ENCODE data around the gene GMIP.
A peak's percentile ranks its signal among the peaks of the same experiment; 100 is the strongest.
"Not testable (repeated sequence)": the region's sequence is repeated elsewhere in the genome, so short reads cannot be mapped to it uniquely, and the experiment has no call there.

GMIP gene, protein sequence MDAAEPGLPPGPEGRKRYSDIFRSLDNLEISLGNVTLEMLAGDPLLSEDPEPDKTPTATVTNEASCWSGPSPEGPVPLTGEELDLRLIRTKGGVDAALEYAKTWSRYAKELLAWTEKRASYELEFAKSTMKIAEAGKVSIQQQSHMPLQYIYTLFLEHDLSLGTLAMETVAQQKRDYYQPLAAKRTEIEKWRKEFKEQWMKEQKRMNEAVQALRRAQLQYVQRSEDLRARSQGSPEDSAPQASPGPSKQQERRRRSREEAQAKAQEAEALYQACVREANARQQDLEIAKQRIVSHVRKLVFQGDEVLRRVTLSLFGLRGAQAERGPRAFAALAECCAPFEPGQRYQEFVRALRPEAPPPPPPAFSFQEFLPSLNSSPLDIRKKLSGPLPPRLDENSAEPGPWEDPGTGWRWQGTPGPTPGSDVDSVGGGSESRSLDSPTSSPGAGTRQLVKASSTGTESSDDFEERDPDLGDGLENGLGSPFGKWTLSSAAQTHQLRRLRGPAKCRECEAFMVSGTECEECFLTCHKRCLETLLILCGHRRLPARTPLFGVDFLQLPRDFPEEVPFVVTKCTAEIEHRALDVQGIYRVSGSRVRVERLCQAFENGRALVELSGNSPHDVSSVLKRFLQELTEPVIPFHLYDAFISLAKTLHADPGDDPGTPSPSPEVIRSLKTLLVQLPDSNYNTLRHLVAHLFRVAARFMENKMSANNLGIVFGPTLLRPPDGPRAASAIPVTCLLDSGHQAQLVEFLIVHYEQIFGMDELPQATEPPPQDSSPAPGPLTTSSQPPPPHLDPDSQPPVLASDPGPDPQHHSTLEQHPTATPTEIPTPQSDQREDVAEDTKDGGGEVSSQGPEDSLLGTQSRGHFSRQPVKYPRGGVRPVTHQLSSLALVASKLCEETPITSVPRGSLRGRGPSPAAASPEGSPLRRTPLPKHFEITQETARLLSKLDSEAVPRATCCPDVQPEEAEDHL

DNA sequence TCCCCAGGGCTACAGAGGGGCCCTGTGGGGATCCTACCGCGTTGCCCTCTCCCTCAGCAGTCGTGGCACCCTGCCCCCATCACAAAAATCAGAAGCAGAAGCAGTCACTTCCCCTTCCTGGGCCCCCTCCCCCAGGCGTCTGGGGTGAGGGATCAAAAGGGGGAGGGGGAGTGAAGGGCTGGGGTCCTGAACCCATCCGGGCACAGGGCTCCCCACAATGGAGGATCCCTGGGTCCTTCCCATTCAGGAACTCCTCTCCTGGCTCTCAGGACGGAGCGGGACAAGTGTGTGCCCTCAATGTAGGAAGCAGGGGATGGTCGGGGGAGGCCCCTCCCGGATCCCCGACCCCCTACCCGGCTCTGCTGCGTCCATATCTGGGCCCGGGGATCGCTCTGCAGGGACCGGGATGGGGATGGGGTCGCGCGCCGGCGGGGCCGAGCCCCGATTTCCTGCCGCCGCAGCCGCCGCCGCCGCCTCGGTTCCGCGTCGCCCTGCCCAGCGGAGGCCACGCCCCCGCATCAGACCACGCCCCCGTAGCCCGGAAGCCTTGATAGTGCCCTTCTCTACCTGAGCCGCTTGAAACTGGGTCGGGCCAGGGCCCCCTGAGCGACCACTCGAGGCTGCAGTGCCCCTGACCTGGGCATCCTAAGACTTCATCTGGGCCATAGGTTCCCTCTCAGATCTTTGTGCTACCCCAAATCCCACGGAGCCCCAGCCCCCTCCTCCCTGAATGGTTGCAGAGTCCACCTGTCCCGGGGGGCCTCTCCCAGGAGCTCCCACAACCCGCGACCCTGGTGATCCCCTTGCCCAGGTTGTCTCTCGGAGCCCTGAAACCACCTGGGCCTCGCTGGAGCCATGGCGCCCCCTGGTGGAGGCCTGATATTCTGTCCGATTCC, at the start of gene GMIP:
Gene GMIP (minus strand): TSS at position 500 of the 896 bp plus-strand sequence. CDS start 128 bp downstream, at position 372.
- DNase-seq (ENCODE audit: low read depth) = no peak

DNA sequence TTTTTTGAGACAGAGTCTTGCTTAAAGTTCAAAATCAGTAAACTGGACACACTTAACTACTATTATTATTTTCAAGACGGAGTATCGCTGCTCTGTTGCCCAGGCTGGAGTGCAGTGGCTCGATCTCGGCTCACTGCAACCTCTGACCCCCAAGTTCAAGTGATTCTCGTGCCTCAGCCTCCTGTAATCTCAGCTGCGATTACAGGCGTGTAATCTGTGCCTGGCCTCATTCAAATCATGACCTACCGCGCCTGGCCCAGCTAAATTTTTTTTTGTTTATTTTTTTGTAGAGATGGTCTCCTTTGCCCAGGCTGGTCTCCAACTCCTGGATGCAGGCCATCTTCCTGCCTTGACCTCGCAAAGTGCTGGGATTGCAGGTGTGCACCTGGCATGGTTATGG, 48.2 kb upstream of the GMIP start:
- no peak for DNase-seq (ENCODE audit: low read depth)

DNA sequence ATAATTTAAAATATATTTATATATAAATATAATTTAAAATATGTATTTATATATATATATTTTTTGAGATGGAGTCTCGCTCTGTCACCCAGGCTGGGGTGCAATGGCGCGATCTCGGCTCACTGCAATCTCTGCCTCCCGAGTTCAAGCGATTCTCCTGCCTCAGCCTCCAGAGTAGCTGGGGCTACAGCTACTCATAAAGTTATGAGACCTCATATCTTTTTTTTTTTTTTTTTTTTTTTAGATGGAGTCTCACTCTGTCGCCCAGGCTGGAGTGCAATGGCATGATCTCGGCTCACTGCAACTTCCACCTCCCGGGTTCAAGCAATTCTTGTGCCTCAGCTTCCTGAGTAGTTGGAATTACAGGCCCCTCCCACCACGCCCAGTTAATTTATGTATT, 45.6 kb upstream of the GMIP start:
- not testable (repeated sequence) for DNase-seq (ENCODE audit: low read depth)

DNA sequence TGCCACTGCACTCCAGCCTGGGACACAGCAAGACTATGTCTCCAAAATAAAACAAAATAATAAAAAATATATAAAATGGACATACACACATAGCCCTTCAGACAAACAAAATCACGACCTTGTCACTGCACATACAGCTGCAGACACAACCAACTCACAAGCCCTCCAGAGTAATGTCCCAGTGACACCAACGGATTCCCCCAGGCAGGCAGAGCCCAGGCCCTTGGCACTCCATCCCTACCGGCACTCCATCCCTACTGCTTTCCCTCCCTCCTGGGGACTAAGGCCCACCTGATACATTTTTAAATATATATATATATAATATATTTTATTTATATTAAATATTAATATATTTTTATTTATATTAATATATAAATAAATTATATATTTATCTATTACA, 43.6 kb upstream of the GMIP start:
- no peak for DNase-seq (ENCODE audit: low read depth)

DNA sequence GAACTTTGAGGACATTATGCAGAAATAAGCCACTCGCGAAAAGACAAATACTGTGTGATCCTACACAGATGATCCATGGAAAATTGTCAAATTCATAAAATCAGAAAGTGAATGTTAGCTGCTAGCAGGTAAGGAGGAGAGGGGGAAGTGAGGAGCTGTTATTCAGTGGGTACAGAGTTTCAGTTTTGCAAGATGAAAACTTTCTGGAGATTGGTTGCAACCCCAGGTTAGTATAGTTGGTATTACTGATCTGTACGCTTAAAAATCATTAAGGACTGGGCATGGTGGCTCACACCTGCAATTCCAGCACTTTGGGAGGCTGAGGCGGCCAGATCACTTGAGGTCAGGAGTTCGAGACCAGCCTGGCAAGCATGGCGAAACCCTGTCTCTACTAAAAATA, 43.1 kb upstream of the GMIP start:
- DNase-seq (ENCODE audit: low read depth) = no peak

DNA sequence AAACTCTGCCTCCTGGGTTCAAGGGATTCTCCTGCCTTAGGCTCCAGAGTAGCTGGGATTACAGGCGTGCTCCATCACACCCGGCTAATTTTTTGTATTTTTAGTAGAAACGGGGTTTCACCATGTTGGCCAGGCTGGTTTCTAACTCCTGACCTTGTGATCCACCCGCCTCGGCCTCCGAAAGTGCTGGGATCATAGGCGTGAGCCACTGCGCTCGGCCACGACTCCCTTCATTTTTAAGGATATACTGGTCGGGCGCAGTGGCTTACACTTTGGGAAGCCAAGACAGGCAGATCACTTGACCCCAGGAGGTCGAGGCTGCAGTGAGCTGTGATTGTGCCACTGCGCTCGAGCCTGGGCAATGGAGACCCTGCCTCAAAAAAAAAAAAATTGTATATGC, 42.7 kb upstream of the GMIP start:
- DNase-seq (ENCODE audit: low read depth) = not testable (repeated sequence)

DNA sequence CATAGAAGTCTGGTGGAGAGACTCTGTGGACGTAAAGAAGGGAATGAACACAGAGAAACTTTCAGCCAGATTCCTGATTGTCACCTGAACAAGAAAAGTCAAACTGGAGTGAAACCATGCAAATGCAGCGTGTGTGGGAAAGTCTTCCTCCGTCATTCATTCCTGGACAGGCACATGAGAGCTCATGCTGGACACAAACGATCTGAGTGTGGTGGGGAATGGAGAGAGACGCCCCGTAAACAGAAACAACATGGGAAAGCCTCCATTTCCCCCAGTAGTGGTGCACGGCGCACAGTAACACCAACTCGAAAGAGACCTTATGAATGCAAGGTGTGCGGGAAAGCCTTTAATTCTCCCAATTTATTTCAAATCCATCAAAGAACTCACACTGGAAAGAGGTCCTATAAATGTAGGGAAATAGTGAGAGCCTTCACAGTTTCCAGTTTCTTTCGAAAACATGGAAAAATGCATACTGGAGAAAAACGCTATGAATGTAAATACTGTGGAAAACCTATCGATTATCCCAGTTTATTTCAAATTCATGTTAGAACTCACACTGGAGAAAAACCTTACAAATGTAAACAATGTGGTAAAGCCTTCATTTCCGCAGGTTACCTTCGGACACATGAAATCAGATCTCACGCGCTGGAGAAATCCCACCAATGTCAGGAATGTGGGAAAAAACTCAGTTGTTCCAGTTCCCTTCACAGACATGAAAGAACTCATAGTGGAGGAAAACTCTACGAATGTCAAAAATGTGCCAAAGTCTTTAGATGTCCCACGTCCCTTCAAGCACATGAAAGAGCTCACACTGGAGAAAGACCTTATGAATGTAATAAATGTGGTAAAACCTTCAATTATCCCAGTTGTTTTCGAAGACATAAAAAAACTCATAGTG, 36.0 kb upstream of the GMIP start:
- DNase-seq (ENCODE audit: low read depth) = no peak

DNA sequence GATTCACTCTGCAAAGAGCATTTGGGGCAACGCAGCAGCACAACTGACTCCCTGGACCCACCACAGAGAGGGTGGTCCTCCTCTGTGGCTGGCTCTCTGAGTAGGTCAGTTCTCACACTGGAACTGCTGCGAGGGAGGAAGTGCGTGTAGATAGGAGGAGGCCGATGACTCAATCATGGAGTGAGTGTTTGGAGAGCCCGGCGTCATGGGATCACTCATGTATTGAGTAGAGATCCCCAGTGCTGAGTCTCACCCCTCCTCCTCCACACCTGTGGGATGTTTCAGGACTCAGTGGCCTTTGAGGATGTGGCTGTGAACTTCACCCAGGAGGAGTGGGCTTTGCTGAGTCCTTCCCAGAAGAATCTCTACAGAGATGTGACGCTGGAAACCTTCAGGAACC, 34.1 kb upstream of the GMIP start:
- DNase-seq (ENCODE audit: low read depth) = no peak

DNA sequence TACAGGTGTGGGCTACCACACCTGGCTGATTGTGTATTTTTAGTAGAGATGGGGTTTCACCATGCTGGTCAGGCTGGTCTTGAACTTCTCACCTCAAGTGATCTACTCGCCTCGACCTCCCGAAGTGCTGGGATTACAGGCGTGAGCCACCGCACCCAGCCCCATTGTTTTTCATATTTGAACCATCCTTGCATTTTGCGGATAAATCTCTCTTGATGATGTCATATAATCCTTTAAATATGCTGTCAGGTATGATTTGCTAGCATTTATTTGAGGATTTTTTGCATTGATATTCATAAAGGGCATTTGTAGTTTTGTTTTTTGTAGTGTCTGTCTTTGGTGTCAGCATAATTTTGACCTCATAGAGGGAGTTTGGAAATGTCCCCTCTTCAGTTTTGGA, 30.9 kb upstream of the GMIP start:
- no peak for DNase-seq (ENCODE audit: low read depth)

DNA sequence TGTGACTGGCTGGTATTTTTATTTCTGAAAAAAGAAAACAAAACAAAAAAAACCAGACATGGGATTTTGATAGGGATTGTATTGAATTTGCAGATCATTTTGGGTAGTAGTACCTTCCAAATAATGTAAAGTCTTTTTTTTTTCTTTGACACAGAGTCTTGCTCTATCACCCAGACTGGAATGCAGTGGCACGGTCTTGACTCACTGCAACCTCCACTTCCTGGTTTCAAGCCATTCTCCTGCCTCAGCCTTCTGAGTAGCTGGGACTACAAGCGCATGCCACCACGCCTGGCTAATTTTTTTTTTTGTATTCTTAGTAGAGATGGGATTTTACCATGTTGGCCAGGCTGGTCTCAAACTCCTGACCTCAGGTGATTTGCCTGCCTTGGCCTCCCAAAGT, 29.4 kb upstream of the GMIP start:
- DNase-seq (ENCODE audit: low read depth) = no peak

DNA sequence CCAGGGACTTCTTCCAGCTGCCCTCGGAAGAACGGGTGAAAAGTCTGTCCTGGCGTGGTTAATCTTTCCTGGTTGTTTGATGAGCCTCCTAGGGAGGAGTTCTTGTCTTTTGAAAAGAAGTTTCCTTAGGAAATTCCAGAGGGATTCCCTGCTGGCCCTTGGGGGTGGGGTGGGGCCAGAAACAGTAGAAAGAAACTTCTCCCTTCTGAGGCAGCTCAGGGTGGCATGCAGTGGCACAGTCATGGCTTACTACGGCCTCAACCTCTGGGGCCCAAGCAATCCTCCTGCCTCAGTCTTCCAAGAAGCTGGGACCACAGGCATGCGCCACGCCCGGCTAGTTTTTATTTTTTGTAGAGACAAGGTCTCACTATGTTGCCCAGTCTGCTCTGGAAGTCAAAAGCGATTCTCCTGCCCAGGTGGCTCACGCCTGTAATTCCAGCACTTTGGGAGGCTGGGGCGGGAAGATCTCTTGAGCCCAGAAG, 26.7 kb upstream of the GMIP start:
- no peak for DNase-seq (ENCODE audit: low read depth)

DNA sequence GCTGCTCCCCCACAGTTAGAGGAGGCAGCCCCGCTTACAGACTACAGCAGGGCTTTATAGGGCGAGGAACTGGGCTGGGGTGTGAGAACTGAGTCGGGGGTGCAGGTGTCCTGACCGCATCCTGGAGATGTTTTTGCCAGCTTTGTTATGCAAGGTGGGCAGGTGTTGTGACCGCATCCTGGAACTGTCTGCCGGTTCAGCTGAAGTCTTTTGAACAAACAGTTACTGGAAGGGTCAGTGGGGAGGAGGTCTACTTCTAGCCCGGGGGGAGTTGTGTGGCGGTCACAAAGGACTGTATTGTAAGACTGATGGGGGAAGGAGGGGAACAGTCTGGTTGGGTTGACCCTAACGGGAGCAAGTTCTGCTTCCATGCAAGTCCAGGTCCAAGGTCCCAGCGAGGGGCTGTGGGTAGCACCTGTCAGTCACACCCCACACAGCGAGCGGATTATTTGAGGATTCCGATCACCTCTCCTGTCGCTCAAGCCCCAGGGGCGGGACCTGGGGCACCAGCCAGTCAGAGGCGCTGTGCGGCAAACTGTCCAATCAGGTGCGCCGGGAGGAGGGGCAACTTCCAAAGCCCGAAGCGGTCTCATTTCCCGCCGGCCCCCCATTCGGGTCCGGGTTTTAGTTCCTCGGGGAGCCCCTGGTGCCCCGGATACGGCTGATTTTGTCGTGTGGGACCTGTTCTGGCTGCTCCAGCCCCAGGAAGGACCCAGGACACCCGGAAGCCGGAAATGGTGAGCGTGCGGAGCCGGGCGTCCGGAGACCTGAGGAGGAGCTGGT, 25.0 kb upstream of the GMIP start, which contains the start of gene ZNF101:
Gene ZNF101 (plus strand): TSS at position 610 of the 783 bp plus-strand sequence. CDS start 125 bp downstream, at position 735.
- peak; percentile 73 for DNase-seq (ENCODE audit: low read depth)

DNA sequence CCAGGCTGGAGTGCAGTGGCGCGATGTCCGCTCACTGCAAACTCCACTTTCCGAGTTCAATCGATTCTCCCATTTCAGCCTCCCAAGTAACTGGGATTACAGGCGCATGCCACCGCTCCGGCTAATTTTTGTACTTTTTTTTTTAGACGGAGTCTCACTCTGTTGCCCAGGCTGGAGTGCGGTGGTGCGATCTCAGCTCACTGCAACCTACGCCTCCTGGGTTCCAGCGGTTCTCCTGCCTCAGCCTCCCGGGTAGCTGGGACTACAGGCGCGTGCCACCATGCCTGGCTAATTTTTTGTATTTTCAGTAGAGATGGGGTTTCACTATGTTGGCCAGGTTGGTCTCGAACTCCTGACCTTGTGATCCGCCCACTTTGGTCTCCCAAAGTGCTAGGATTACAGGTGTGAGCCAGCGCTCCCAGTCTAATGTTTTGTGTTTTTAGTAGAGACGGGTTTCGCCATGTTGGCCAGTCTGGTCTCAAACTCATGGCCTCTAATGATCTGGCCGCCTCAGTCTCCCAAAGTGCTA, 22.0 kb upstream of the GMIP start:
- not testable (repeated sequence) for DNase-seq (ENCODE audit: low read depth)

DNA sequence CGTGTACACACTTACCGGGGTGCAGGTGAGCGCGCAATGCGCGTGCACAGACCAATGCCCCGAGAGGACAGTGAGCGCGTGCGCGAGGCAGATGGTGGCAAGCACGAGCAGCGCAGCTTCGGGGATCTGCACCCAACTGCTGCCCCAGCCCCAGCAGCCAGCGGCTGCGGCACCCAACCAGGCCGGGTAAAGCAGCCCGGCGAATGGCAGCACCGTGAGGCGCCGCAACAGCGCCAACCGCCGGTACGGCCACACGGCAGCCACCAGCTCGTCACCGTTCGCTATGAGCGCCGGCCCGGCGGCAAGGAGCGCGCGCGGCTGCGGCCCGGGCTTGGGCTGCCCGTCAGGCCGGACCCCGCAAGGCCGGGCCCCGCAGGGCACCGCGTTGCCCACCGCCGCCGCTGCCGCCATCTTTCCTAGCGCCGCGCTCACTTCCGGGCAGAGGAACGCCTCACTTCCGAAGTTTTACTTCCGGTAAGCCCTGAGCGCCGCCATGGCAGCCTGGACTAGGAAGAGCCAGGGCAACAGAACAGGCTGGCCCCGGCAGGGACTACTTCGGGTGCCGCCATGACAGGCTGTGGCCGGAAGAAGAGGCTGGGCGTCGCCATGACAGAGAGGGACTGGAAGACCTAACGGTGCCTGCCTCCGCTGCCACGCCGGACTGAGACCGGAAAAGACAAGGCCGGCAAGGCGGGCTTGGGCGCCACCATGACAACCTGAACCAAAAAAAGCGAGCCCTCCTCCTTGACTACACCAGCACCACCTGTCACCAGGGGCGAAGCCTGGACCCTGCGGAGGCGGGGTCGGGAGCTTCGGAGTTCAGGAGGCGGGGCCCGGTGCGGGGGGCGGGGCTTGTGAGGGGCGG, 20.0 kb upstream of the GMIP start, which contains the start of gene ATP13A1:
Gene ATP13A1 (minus strand): TSS at position 421 of the 865 bp plus-strand sequence. CDS start 10 bp downstream, at position 411.
- DNase-seq (ENCODE audit: low read depth) = peak; percentile 96

DNA sequence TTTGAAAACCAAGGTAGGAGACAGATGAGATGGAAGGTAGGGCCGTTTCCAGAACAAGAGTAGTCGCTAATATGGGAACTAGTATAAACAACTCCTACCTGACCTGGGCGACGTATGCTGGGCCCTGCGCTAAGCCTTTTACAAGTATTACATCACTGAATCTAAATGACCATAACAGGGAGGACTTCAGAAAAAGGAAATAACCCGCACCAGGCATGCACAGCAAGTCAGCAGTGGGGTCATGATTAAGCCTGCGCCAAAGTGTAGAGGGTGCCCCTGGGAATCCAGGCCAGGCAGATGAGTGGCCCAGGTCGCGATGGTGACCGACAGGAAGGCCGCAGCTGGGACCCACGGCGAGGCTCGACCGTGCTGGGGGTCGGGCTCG, 19.4 kb upstream of the GMIP start:
- no peak for DNase-seq (ENCODE audit: low read depth)

DNA sequence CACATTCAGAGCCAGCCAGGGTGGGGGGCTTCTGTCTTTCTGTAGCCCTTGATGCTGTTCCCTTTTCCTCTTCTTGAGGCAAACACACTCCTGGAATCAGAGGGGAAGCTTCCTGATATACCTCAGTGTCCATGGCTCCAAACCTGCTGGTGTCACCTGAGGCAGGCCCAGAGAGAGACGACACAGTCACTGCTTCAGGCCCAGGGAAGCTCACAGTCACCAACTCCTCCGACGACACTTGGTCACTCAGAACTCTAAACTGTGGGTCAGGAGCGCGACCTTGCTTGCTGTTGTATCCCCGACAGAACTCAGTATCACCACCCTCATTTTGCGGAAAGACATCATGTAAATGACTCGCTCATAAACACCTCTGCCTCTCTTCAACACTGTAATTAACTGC, 18.9 kb upstream of the GMIP start:
- DNase-seq (ENCODE audit: low read depth) = no peak

DNA sequence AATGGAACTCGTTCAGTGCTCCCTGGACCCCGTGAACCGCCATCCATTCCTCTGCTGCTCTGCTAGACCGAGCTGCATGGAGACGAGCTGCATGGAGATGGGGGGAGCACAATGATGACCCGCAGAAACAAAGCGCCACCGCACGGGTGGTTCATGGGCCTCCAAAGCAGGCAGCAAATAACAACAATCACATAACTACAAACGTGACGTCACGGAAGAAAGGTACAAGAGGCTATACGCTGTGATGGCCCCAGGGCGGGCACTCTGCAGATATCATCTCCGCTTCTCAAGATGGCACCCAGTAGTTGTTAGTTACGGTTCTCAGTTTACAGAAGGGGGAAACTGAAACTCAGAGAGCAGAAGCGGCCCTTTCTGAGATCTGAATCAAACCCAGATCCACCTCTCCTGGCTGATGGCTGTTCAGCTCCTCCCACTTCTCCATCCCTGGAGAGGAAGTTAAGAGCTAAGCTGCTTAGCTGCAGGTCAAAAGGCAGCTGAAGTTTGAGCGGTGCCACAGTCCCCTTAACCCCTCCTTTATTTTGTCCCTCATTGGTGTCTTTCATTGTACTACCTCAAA, 18.3 kb upstream of the GMIP start:
- no peak for DNase-seq (ENCODE audit: low read depth)

DNA sequence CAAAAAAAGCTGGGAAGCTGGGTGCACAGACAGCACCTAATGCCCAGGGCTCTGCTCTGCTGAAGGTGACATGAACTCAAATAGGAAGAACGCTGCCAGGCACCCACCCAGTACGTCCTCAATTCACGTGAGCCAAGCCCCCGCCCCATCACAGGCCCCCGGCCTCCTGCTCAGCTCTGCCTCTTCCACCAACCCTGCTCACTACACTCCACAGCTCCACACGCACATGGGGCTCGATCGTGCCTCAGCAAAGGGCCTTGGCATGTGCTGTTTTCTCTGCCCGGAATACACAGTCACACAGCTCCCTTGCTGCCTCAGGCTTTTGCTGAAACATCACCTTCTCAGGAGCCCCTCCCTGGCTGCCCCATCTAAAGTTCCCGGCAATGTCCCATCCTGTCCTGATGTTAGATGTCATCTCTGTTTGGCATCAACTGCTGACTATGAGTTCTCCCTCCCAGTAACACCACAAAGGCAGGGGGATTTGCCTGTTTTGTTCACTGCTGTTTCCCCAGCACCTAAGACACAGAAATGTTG, 17.8 kb upstream of the GMIP start:
- no peak for DNase-seq (ENCODE audit: low read depth)
